Panc1 (cell line): ENCODE measurements around the gene PPCDC.

Experiments used
- POLR2AphosphoS5 ChIP-seq: IDR thresholded peaks from 2 replicates; pipeline ENCODE4 v1.6.1; 2012; ENCODE audit warnings: mild to moderate bottlenecking, low read depth, low read length, moderate library complexity
- TF ChIP-seq, protein P1 (sequence below): fragments of 450-650 bp; IDR thresholded peaks from 2 replicates; pipeline ENCODE4 v1.5.1; 2017; ENCODE audit warnings: mild to moderate bottlenecking
- TF ChIP-seq, protein P2 (sequence below), 2 experiments: IDR thresholded peaks; 2 replicates each; pipeline ENCODE4 v1.6.1; 2011 to 2012; ENCODE audit warnings: low read depth in 2 of 2, control low read depth in 1 of 2, low read length in 1 of 2, mild to moderate bottlenecking in 1 of 2, moderate library complexity in 1 of 2; ENCODE audit not compliant: insufficient read depth in 1 of 2

DNA sequence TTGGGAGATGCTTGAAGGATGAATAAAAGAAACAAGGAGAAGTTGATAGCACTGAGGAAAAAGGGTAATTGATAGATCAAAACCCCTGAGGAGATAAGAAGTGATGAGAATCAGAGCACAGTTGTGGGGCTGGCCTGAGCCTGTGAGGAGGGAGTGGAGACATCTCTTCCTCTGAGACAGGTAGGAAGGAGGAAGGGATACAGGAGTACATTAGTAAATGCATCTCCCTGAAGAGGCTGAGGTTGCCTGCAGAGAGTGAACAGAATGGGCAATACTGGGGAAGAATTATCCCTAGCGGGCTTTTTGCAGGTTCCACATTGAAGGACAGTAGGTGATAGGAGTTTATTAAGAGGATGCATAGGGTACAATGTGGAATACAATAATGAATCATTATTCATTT is 45.3 kb upstream of the PPCDC start:
- TF ChIP-seq, protein P1, sequence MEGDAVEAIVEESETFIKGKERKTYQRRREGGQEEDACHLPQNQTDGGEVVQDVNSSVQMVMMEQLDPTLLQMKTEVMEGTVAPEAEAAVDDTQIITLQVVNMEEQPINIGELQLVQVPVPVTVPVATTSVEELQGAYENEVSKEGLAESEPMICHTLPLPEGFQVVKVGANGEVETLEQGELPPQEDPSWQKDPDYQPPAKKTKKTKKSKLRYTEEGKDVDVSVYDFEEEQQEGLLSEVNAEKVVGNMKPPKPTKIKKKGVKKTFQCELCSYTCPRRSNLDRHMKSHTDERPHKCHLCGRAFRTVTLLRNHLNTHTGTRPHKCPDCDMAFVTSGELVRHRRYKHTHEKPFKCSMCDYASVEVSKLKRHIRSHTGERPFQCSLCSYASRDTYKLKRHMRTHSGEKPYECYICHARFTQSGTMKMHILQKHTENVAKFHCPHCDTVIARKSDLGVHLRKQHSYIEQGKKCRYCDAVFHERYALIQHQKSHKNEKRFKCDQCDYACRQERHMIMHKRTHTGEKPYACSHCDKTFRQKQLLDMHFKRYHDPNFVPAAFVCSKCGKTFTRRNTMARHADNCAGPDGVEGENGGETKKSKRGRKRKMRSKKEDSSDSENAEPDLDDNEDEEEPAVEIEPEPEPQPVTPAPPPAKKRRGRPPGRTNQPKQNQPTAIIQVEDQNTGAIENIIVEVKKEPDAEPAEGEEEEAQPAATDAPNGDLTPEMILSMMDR, result no peak
- no peak for TF ChIP-seq POLR2AphosphoS5
- TF ChIP-seq, protein P2, sequence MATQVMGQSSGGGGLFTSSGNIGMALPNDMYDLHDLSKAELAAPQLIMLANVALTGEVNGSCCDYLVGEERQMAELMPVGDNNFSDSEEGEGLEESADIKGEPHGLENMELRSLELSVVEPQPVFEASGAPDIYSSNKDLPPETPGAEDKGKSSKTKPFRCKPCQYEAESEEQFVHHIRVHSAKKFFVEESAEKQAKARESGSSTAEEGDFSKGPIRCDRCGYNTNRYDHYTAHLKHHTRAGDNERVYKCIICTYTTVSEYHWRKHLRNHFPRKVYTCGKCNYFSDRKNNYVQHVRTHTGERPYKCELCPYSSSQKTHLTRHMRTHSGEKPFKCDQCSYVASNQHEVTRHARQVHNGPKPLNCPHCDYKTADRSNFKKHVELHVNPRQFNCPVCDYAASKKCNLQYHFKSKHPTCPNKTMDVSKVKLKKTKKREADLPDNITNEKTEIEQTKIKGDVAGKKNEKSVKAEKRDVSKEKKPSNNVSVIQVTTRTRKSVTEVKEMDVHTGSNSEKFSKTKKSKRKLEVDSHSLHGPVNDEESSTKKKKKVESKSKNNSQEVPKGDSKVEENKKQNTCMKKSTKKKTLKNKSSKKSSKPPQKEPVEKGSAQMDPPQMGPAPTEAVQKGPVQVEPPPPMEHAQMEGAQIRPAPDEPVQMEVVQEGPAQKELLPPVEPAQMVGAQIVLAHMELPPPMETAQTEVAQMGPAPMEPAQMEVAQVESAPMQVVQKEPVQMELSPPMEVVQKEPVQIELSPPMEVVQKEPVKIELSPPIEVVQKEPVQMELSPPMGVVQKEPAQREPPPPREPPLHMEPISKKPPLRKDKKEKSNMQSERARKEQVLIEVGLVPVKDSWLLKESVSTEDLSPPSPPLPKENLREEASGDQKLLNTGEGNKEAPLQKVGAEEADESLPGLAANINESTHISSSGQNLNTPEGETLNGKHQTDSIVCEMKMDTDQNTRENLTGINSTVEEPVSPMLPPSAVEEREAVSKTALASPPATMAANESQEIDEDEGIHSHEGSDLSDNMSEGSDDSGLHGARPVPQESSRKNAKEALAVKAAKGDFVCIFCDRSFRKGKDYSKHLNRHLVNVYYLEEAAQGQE (IDR thresholded peaks at IDR 0.05; ENCODE audit: insufficient read depth in 1 of 2, low read depth in 2 of 2, low read length in 1 of 2), result no peak
